NB4 (cell line): ENCODE data around the gene HRH2.

ENCODE experiments used
- MYC ChIP-seq: IDR thresholded peaks from 2 replicates; pipeline ENCODE4 v1.6.1; 2011; ENCODE audit warnings: low read depth, low read length
- POLR2A ChIP-seq: IDR thresholded peaks from 2 replicates; pipeline ENCODE4 v1.6.1; 2011; ENCODE audit warnings: mild to moderate bottlenecking; ENCODE audit not compliant: insufficient read length; ENCODE audit errors: extremely low read depth
- TF ChIP-seq, protein P1 (sequence below): IDR thresholded peaks from one replicate; pipeline ENCODE4 v1.5.1; 2012; ENCODE audit warnings: low read depth, low read length
- TF ChIP-seq, protein P2 (sequence below): IDR thresholded peaks from 2 replicates; pipeline ENCODE4 v1.6.1; 2011; ENCODE audit warnings: low read depth, low read length

DNA sequence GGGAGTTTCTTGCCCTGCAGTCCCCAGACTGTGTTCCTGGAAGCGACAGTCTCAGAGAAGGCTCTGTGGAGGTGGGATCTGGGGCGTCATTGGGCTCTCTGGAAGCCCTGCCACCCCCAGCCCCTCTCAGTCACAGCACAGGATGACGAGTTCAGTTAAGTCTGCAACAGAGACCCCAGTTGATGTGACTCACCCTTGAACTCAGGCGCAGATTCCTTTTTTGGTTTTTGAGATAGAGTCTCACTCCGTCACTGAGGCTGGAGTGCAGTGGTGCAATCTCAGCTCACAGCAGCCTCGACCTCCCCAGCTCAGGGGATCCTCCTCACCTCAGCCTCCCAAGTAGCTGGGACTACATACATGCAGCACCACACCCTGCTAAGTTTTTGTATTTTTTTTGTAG lies 8.3 kb downstream of the HRH2 start:
- TF ChIP-seq, protein P1, sequence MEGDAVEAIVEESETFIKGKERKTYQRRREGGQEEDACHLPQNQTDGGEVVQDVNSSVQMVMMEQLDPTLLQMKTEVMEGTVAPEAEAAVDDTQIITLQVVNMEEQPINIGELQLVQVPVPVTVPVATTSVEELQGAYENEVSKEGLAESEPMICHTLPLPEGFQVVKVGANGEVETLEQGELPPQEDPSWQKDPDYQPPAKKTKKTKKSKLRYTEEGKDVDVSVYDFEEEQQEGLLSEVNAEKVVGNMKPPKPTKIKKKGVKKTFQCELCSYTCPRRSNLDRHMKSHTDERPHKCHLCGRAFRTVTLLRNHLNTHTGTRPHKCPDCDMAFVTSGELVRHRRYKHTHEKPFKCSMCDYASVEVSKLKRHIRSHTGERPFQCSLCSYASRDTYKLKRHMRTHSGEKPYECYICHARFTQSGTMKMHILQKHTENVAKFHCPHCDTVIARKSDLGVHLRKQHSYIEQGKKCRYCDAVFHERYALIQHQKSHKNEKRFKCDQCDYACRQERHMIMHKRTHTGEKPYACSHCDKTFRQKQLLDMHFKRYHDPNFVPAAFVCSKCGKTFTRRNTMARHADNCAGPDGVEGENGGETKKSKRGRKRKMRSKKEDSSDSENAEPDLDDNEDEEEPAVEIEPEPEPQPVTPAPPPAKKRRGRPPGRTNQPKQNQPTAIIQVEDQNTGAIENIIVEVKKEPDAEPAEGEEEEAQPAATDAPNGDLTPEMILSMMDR, result no peak
- TF ChIP-seq, protein P2, sequence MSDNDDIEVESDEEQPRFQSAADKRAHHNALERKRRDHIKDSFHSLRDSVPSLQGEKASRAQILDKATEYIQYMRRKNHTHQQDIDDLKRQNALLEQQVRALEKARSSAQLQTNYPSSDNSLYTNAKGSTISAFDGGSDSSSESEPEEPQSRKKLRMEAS, result no peak
- TF ChIP-seq POLR2A, result no peak
- TF ChIP-seq MYC, result no peak
